NB4 (cell line): ENCODE measurements around the gene MTR.

ENCODE experiments used
- DNase-seq: peaks from one replicate; pipeline ENCODE4 v3.0.0; 2010; ENCODE audit warnings: low read depth
- H3K4me3 ChIP-seq: one replicate; pipeline ENCODE4 v1.5.1; 2011; ENCODE audit warnings: mild to moderate bottlenecking, low read depth, low read length, moderate library complexity
- CTCF ChIP-seq: IDR thresholded peaks from one replicate; pipeline ENCODE4 v1.5.1; 2012; ENCODE audit warnings: low read depth, low read length
- MAX ChIP-seq: IDR thresholded peaks from 2 replicates; pipeline ENCODE4 v1.6.1; 2011; ENCODE audit warnings: low read depth, low read length
- MYC ChIP-seq: IDR thresholded peaks from 2 replicates; pipeline ENCODE4 v1.6.1; 2011; ENCODE audit warnings: low read depth, low read length
- POLR2A ChIP-seq: IDR thresholded peaks from 2 replicates; pipeline ENCODE4 v1.6.1; 2011; ENCODE audit warnings: mild to moderate bottlenecking; ENCODE audit not compliant: insufficient read length; ENCODE audit errors: extremely low read depth

The MTR gene

GRCh38 chr1:236913371-236914037 lies 118.4 kb downstream of the MTR start:
- TF ChIP-seq POLR2A: no peak
- TF ChIP-seq MAX: no peak
- TF ChIP-seq MYC: no peak
- TF ChIP-seq CTCF: no peak
- DNase-seq: no peak
- H3K4me3 ChIP-seq: no peak overlapping the region

- DNase-seq: no peak
- TF ChIP-seq POLR2A: no peak
- TF ChIP-seq MYC: no peak
- TF ChIP-seq MAX: no peak
- TF ChIP-seq CTCF: no peak
- no peak overlapping the region for H3K4me3 ChIP-seq
Observed at GRCh38 chr1:236914375-236914774, 119.3 kb downstream of the MTR start.

GRCh38 chr1:236916131-236916800 lies 121.2 kb downstream of the MTR start:
- DNase-seq: no peak
- TF ChIP-seq POLR2A (no peak), CTCF (no peak), MYC (no peak), MAX (no peak)
- H3K4me3 ChIP-seq: no peak overlapping the region

- DNase-seq: no peak
- no peak for TF ChIP-seq MAX
- TF ChIP-seq MYC: no peak
- no peak for TF ChIP-seq CTCF
- TF ChIP-seq POLR2A: no peak
- no peak overlapping the region for H3K4me3 ChIP-seq
Observed at GRCh38 chr1:236917448-236917847, 122.4 kb downstream of the MTR start.

GRCh38 chr1:236920286-236920894 lies 125.3 kb downstream of the MTR start:
- no peak overlapping the region for H3K4me3 ChIP-seq
- DNase-seq: no peak
- TF ChIP-seq POLR2A (no peak), CTCF (no peak), MAX (no peak), MYC (no peak)
